GM18505 (cell line): ENCODE measurements around the gene EIF2B4.

ENCODE experiments used
- ATAC-seq: cut with Tn5 transposase; IDR thresholded peaks from one replicate; pipeline ENCODE4 v1.9.1; 2021; ENCODE audit not compliant: unreplicated experiment
- POLR2A ChIP-seq: IDR thresholded peaks from 4 replicates; pipeline ENCODE4 v1.6.1; 2011; ENCODE audit warnings: borderline replicate concordance; ENCODE audit not compliant: insufficient read depth, insufficient read length; ENCODE audit errors: extremely low read depth

EIF2B4 gene

DNA sequence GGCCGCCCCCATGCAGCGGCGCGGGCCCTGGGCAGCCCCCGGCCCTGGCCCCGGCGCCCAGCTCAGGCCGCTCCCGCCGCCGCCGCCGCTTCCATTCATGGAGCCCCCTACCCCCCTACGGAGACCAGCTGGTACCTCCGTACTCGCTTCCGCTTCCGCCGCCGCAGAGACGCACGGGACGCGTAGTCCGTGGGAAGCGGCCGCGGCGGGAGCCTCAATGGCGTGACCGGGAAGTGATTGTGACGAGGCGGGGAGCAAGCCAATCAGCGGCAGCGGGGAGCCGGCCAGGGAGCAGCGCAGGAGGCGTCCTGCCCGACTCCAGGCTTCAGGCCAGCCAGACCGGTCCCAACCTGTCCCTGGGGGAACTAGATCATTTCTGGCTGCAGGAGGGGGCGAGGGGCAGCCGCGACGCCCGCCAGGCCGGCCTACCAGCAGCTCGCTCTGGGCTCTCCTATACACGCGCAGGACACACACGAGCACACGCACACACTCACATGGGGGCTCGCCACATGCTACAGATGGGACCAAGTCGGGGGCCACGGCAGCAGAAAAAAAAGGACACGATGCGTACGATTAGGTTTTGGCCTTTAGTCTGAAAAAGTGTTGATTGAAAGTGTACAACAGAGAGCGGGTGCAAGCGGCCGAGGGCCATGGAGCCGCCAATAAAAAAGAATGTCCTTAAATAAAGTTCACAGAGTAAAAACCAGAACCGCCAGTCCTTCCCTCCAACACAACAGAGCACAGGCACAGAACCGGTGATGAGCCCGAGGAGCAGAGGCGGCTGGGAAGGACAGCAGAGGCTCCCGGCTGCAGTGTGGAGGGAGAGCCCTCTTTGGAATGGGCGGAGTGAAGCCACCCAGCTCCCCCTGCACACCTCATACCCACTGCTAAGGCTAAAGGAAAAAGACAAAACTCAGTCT lies 10.7 kb upstream of the EIF2B4 start, which contains the start of gene ZNF513:
TSS of gene ZNF513 (minus strand) at position 109 of the 920 bp plus-strand sequence. CDS start 208 bp downstream, outside the sequence.
- peak; percentile 77 for TF ChIP-seq POLR2A
- peak; percentile 80 for ATAC-seq

DNA sequence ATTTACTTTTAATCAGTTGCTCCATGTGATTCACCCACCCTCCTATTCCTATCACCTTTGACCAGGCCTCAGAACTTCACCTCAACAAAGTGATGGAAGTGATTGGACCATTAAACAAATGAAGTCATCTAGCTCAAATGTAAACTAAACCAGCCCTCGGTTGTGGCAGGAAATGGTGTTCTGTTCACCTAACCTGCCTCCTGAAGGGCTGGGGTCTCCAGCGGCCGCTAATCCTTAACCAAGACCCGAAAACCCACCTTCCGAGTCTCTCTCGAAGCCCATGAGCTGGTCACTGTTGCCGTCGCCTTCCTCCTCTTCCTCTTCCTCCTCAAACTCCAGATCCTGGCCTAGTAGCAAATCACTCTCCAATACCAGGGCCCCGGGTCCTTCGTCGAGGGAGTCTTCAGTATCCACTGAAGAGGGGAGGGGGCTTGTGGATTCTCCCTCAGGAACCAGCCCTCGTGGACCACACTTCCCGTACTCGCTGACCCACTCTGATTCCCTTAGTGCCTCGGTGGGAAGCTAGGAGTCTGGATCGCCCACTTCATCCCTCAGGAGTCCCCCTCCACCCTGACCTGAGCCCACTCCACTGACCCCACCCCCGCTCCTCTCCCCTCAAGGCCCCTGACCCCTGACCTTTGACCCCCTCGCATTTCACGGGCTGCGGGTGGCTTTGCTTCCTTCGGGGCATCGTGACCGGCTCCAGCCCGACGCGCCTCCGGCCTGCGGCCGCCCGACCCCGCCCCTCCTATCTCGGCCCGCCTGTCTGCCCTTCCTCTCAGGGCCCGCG lies 9.9 kb upstream of the EIF2B4 start:
- no peak for ATAC-seq
- peak; percentile 38 for TF ChIP-seq POLR2A

- no peak for ATAC-seq
Measured at GRCh38 chr2:27379383-27379835, 9.3 kb upstream of the EIF2B4 start.

DNA sequence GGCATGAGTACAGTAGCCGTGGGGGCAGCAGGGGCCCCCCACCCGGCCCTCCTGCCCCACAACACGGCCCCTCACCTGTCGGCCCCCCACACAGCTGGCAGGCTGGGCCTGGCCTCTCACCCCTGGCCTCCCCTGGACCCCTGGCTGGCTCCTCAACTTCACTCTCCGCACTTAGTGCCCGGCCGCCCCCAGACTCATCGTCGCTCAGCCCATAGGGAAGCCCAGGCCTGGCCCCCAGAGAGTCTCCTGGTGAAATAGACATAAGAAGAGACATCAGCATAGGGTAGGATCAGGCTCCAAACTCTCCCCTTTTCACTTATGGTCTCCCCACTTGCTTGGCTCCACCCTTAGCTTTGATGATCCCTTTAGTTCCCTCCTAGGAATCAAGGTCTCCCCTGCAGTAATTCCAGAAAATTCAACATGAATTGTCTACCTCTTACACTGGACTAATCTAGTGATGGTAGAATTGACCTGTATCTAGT lies 8.7 kb upstream of the EIF2B4 start:
- ATAC-seq: no peak
- no peak for TF ChIP-seq POLR2A

More at GRCh38 chr2:27379383-27379835, 9.3 kb upstream of the EIF2B4 start:
- no peak for TF ChIP-seq POLR2A

GRCh38 chr2:27378096-27378808 lies 8.1 kb upstream of the EIF2B4 start:
- peak; percentile 1 for TF ChIP-seq POLR2A
- no peak for ATAC-seq

DNA sequence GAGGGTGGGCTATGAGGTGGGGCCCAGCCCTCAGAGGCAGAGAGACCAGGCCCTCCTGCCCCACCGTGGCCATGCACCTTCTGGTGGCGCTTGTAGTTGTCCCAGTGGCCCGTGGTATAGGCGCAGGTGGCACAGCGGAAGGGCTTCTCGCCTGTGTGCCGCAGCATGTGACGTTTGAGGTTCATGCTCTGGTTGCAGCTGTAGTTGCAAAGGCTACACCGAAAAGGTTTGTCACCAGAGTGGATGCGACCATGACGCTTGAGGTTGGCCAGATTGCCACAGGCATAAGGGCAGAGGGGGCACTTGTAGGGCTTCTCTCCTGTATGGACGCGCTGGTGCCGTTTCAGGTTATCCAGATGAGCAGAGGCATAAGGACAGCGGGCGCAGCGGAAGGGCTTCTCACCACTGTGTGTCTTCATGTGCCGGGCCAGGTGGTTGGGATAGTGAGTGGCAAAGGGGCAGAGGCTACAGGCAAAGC lies 7.5 kb upstream of the EIF2B4 start:
- peak; percentile 9 for TF ChIP-seq POLR2A
- ATAC-seq: no peak

GRCh38 chr2:27376866-27377617 lies 6.9 kb upstream of the EIF2B4 start:
- no peak for TF ChIP-seq POLR2A
- ATAC-seq: no peak

GRCh38 chr2:27376151-27376865 lies 6.2 kb upstream of the EIF2B4 start:
- no peak for TF ChIP-seq POLR2A
- no peak for ATAC-seq

- ATAC-seq: no peak
- TF ChIP-seq POLR2A: no peak
Measured at GRCh38 chr2:27375513-27376099, 5.5 kb upstream of the EIF2B4 start.

GRCh38 chr2:27373567-27373966 lies 3.4 kb upstream of the EIF2B4 start:
- no peak for ATAC-seq

DNA sequence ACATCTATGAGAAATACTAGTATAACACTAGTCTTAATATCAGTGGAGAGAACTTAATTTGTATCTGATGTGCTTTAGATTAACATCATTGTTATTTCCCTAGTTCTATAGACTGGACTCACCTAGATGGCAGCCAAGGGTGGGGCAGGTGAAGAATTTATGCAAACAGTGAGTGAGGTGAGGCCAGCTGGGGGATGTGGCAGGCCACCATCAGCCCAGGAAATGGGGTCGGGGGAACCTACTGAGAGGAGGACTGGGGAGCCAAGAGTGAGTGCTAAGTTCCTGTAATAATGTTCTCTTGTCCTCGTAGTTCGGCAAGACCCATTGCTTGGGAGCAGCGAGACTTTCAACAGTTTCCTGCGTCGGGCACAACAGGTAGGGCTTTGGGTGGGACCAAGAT lies 2.8 kb upstream of the EIF2B4 start:
- TF ChIP-seq POLR2A: no peak
- no peak for ATAC-seq

More at GRCh38 chr2:27373567-27373966, 3.4 kb upstream of the EIF2B4 start:
- no peak for TF ChIP-seq POLR2A
